GM10248 (cell line): ENCODE results near the gene DNAJC27.
A peak's percentile ranks its signal among the peaks of the same experiment; 100 is the strongest.

Experiments
- CTCF ChIA-PET: fragments of 300-600 bp; sonication (Branson Sonifier 250); formaldehyde crosslinking; extraction: SDS; loops from one replicate; lab custom pipeline; 2021; ENCODE audit warnings: antibody characterized with exemption; lab: Yijun Ruan, JAX
- POLR2A ChIA-PET: fragments of 350-650 bp; sonication (Branson Sonifier 250); formaldehyde crosslinking; extraction: SDS; loops from one replicate; lab custom pipeline; 2020; ENCODE audit warnings: antibody characterized with exemption; lab: Yijun Ruan, JAX
- DNase-seq: peaks from one replicate; pipeline ENCODE4 v3.0.0; 2012; ENCODE audit errors: extremely low spot score
- CTCF ChIP-seq: IDR thresholded peaks from 2 replicates; pipeline ENCODE4 v1.5.1; 2012; ENCODE audit warnings: mild to moderate bottlenecking, low read depth; ENCODE audit errors: extremely low read depth, missing control alignments, control extremely low read depth

Gene DNAJC27

GRCh38 chr2:24972315-24972961 lies 683 bp upstream of the DNAJC27 start:
- CTCF ChIA-PET = interaction anchor here (1.1 to 2.1 kb wide), 5 partner anchors 13 to 562 kb away, joined by 3 to 11 read pairs (median 6); no protein-coding TSS in a partner anchor
- DNase-seq = peak; percentile 36
- POLR2A ChIA-PET = interaction anchor here (0.5 to 0.6 kb wide), 2 partner anchors 93 to 200 kb away, joined by 3 to 7 read pairs; no protein-coding TSS in a partner anchor
- TF ChIP-seq CTCF = no peak

GRCh38 chr2:24971286-24971535 lies 544 bp downstream of the DNAJC27 start:
- no peak for TF ChIP-seq CTCF
- no peak for DNase-seq
- CTCF ChIA-PET = no interaction called here
- POLR2A ChIA-PET = no interaction called here

GRCh38 chr2:24970483-24971285 lies 1.1 kb downstream of the DNAJC27 start:
- ChIA-PET CTCF (no interaction called here), POLR2A (interaction anchor here (0.7 kb wide), 1 partner anchor 710 kb away, joined by 4 read pairs; no protein-coding TSS in a partner anchor)
- DNase-seq = no peak
- no peak for TF ChIP-seq CTCF

- no peak for TF ChIP-seq CTCF
- CTCF ChIA-PET = interaction anchor here (1.3 to 1.5 kb wide), 2 partner anchors 13 to 18 kb away, joined by 3 read pairs; no protein-coding TSS in a partner anchor
- no peak for DNase-seq
- POLR2A ChIA-PET = no interaction called here
These were observed 2.0 kb downstream of the DNAJC27 start for GRCh38 chr2:24969784-24970183.

- ChIA-PET POLR2A (no interaction called here), CTCF (interaction anchor here (1.5 to 2.2 kb wide), 3 partner anchors 9 to 19 kb away, joined by 5 to 9 read pairs (median 7); no protein-coding TSS in a partner anchor)
- TF ChIP-seq CTCF = no peak
- DNase-seq = no peak
These were observed 9.9 kb downstream of the DNAJC27 start for GRCh38 chr2:24961903-24962302.

GRCh38 chr2:24959761-24960160 lies 12.0 kb downstream of the DNAJC27 start:
- POLR2A ChIA-PET = no interaction called here

More at GRCh38 chr2:24959761-24960160, 12.0 kb downstream of the DNAJC27 start:
- TF ChIP-seq CTCF = no peak
- CTCF ChIA-PET = interaction anchor here (1.8 kb wide), 1 partner anchor 16 kb away, joined by 4 read pairs; no protein-coding TSS in a partner anchor
- no peak for DNase-seq
